ENCODE results near the gene ANKMY2. TPM values are rescaled to one million over a fixed set of nuclear protein-coding genes. Genes with fewer than 3 reads are reported as not detected.

ANKMY2 gene
- 18.2 TPM for total RNA-seq
- 13.1 TPM for polyA plus RNA-seq
- long read RNA-seq, donor 1, partial matches to known transcripts: 0 of 1 reads
- long read RNA-seq, donor 1, other reads (novel, unspliced or antisense): 0 of 1 reads
- long read RNA-seq, donor 2: 0 reads
- long read RNA-seq, donor 3, transcript ANKMY2-201 (10 exons, 2,555 nt): major isoform, 9 of 10 reads
- long read RNA-seq, donor 3, partial matches to known transcripts: 0 of 10 reads
- long read RNA-seq, donor 3, other reads (novel, unspliced or antisense): 0 of 10 reads
- long read RNA-seq, donor 4, partial matches to known transcripts: 0 of 2 reads
- long read RNA-seq, donor 4, other reads (novel, unspliced or antisense): 0 of 2 reads
- long read RNA-seq, donor 5, transcript ANKMY2-201 (10 exons, 2,555 nt): major isoform, 10 of 17 reads
- long read RNA-seq, donor 5, partial matches to known transcripts: 6 of 17 reads
- long read RNA-seq, donor 5, other reads (novel, unspliced or antisense): 0 of 17 reads
- long read RNA-seq, donor 6, partial matches to known transcripts: 0 of 3 reads
- long read RNA-seq, donor 6, other reads (novel, unspliced or antisense): 0 of 3 reads
- long read RNA-seq, donor 7, transcript ANKMY2-201 (10 exons, 2,555 nt): major isoform, 11 of 11 reads
- long read RNA-seq, donor 7, partial matches to known transcripts: 0 of 11 reads
- long read RNA-seq, donor 7, other reads (novel, unspliced or antisense): 0 of 11 reads
- long read RNA-seq, donor 8, partial matches to known transcripts: 0 of 1 reads
- long read RNA-seq, donor 8, other reads (novel, unspliced or antisense): 0 of 1 reads
- long read RNA-seq, donor 9, transcript ANKMY2-201 (10 exons, 2,555 nt): major isoform, 5 of 5 reads
- long read RNA-seq, donor 9, partial matches to known transcripts: 0 of 5 reads
- long read RNA-seq, donor 9, other reads (novel, unspliced or antisense): 0 of 5 reads
- long read RNA-seq, donor 10, transcript ANKMY2-201 (10 exons, 2,555 nt): major isoform, 10 of 10 reads
- long read RNA-seq, donor 10, partial matches to known transcripts: 0 of 10 reads
- long read RNA-seq, donor 10, other reads (novel, unspliced or antisense): 0 of 10 reads

- peak within 1 kb of the TSS; percentile 90 to 96 for H3K27ac ChIP-seq (ENCODE audit: low read depth in 1 of 2, low read length in 1 of 2)
- peak; percentile 81 to 96 (median 90) for DNase-seq (ENCODE audit: low read depth in 6 of 9, low spot score in 9 of 9)
- H3K4me1 ChIP-seq (ENCODE audit: control insufficient read depth in 2 of 2, insufficient read depth in 2 of 2, low read length in 2 of 2): peaks cover 8 to 16% of the 10 kb centered on the region in 2 donors
- no peaks in the 10 kb centered on the region for H3K27me3 ChIP-seq (ENCODE audit: control insufficient read depth in 2 of 2, insufficient read depth in 1 of 2, low read length in 1 of 2)
- no peaks in the 10 kb centered on the region for H3K9me3 ChIP-seq (ENCODE audit: control insufficient read depth in 2 of 2, insufficient read depth in 1 of 2, low read length in 1 of 2)
- peak within 1 kb of the TSS; percentile 72 to 79 for H3K4me3 ChIP-seq (ENCODE audit: low read length in 2 of 2)
- WGBS: under 1% methylated on average over 73 of the region's 73 CpGs
- H3K36me3 ChIP-seq (ENCODE audit: control insufficient read depth in 2 of 2, insufficient read depth in 2 of 2, low read length in 1 of 2): no peaks in the 10 kb centered on the region
Measured at GRCh38 chr7:16645593-16646471, at the start of gene ANKMY2, which contains the start of gene BZW2. TSS of gene ANKMY2 (minus strand) at chr7:16645754. CDS start at chr7:16645573, 181 bp downstream. TSS of gene BZW2 (plus strand) at chr7:16646181. CDS start at chr7:16665444, 19,263 bp downstream.

- DNase-seq (ENCODE audit: low read depth in 6 of 9, low spot score in 9 of 9): no peak
- Histone ChIP-seq H3K27ac (ENCODE audit: low read depth in 1 of 2, low read length in 1 of 2) (no peak overlapping the region), H3K4me1 (ENCODE audit: control insufficient read depth in 2 of 2, insufficient read depth in 2 of 2, low read length in 2 of 2) (no peaks in the 10 kb centered on the region), H3K36me3 (ENCODE audit: control insufficient read depth in 2 of 2, insufficient read depth in 2 of 2, low read length in 1 of 2) (peaks cover 12 to 66% of the 10 kb centered on the region in 2 donors), H3K27me3 (ENCODE audit: control insufficient read depth in 2 of 2, insufficient read depth in 1 of 2, low read length in 1 of 2) (no peaks in the 10 kb centered on the region), H3K4me3 (ENCODE audit: low read length in 2 of 2) (no peak overlapping the region), H3K9me3 (ENCODE audit: control insufficient read depth in 2 of 2, insufficient read depth in 1 of 2, low read length in 1 of 2) (no peaks in the 10 kb centered on the region)
- 97% methylated on average over 6 of the region's 6 CpGs for WGBS
Measured at GRCh38 chr7:16694806-16695205, 49.3 kb upstream of the ANKMY2 start.

- no peaks in the 10 kb centered on the region for H3K9me3 ChIP-seq (ENCODE audit: control insufficient read depth in 2 of 2, insufficient read depth in 1 of 2, low read length in 1 of 2)
- H3K4me3 ChIP-seq (ENCODE audit: low read length in 2 of 2): no peak overlapping the region
- H3K27me3 ChIP-seq (ENCODE audit: control insufficient read depth in 2 of 2, insufficient read depth in 1 of 2, low read length in 1 of 2): no peaks in the 10 kb centered on the region
- H3K27ac ChIP-seq (ENCODE audit: low read depth in 1 of 2, low read length in 1 of 2): no peak overlapping the region
- WGBS: 99% methylated on average over 2 of the region's 2 CpGs
- DNase-seq (ENCODE audit: low read depth in 6 of 9, low spot score in 9 of 9): no peak
- H3K4me1 ChIP-seq (ENCODE audit: control insufficient read depth in 2 of 2, insufficient read depth in 2 of 2, low read length in 2 of 2): no peaks in the 10 kb centered on the region
- peaks cover 12 to 61% of the 10 kb centered on the region in 2 donors for H3K36me3 ChIP-seq (ENCODE audit: control insufficient read depth in 2 of 2, insufficient read depth in 2 of 2, low read length in 1 of 2)
Measured at GRCh38 chr7:16693601-16694318, 48.2 kb upstream of the ANKMY2 start.

GRCh38 chr7:16691241-16691640, 45.7 kb upstream of the ANKMY2 start:
- peaks cover 0 to 37% of the 10 kb centered on the region in 2 donors for H3K36me3 ChIP-seq (ENCODE audit: control insufficient read depth in 2 of 2, insufficient read depth in 2 of 2, low read length in 1 of 2)
- no peak overlapping the region for H3K27ac ChIP-seq (ENCODE audit: low read depth in 1 of 2, low read length in 1 of 2)
- no peak overlapping the region for H3K4me3 ChIP-seq (ENCODE audit: low read length in 2 of 2)
- DNase-seq (ENCODE audit: low read depth in 6 of 9, low spot score in 9 of 9): no peak
- no peaks in the 10 kb centered on the region for H3K4me1 ChIP-seq (ENCODE audit: control insufficient read depth in 2 of 2, insufficient read depth in 2 of 2, low read length in 2 of 2)
- 98% methylated on average over 4 of the region's 4 CpGs for WGBS
- H3K9me3 ChIP-seq (ENCODE audit: control insufficient read depth in 2 of 2, insufficient read depth in 1 of 2, low read length in 1 of 2): no peaks in the 10 kb centered on the region
- no peaks in the 10 kb centered on the region for H3K27me3 ChIP-seq (ENCODE audit: control insufficient read depth in 2 of 2, insufficient read depth in 1 of 2, low read length in 1 of 2)

GRCh38 chr7:16688249-16688648, 42.7 kb upstream of the ANKMY2 start:
- no peak overlapping the region for H3K4me3 ChIP-seq (ENCODE audit: low read length in 2 of 2)
- H3K27me3 ChIP-seq (ENCODE audit: control insufficient read depth in 2 of 2, insufficient read depth in 1 of 2, low read length in 1 of 2): no peaks in the 10 kb centered on the region
- peaks cover 0 to 24% of the 10 kb centered on the region in 2 donors for H3K36me3 ChIP-seq (ENCODE audit: control insufficient read depth in 2 of 2, insufficient read depth in 2 of 2, low read length in 1 of 2)
- no peaks in the 10 kb centered on the region for H3K9me3 ChIP-seq (ENCODE audit: control insufficient read depth in 2 of 2, insufficient read depth in 1 of 2, low read length in 1 of 2)
- no peak for DNase-seq (ENCODE audit: low read depth in 6 of 9, low spot score in 9 of 9)
- 98% methylated on average over 2 of the region's 2 CpGs for WGBS
- H3K4me1 ChIP-seq (ENCODE audit: control insufficient read depth in 2 of 2, insufficient read depth in 2 of 2, low read length in 2 of 2): peaks cover 0 to 3% of the 10 kb centered on the region in 2 donors
- H3K27ac ChIP-seq (ENCODE audit: low read depth in 1 of 2, low read length in 1 of 2): no peak overlapping the region

- Histone ChIP-seq H3K36me3 (ENCODE audit: control insufficient read depth in 2 of 2, insufficient read depth in 2 of 2, low read length in 1 of 2) (peaks cover 3 to 22% of the 10 kb centered on the region in 2 donors), H3K9me3 (ENCODE audit: control insufficient read depth in 2 of 2, insufficient read depth in 1 of 2, low read length in 1 of 2) (no peaks in the 10 kb centered on the region), H3K27me3 (ENCODE audit: control insufficient read depth in 2 of 2, insufficient read depth in 1 of 2, low read length in 1 of 2) (no peaks in the 10 kb centered on the region), H3K27ac (ENCODE audit: low read depth in 1 of 2, low read length in 1 of 2) (no peak overlapping the region), H3K4me3 (ENCODE audit: low read length in 2 of 2) (no peak overlapping the region), H3K4me1 (ENCODE audit: control insufficient read depth in 2 of 2, insufficient read depth in 2 of 2, low read length in 2 of 2) (peaks cover 0 to 3% of the 10 kb centered on the region in 2 donors)
- DNase-seq (ENCODE audit: low read depth in 6 of 9, low spot score in 9 of 9): no peak
- WGBS: 98% methylated on average over 2 of the region's 2 CpGs
Measured at GRCh38 chr7:16685535-16685934, 40.0 kb upstream of the ANKMY2 start.

- peak in 4 of 9 donors; percentile 2 to 45 (median 17) for DNase-seq (ENCODE audit: low read depth in 6 of 9, low spot score in 9 of 9)
- Histone ChIP-seq H3K9me3 (ENCODE audit: control insufficient read depth in 2 of 2, insufficient read depth in 1 of 2, low read length in 1 of 2) (no peaks in the 10 kb centered on the region), H3K4me3 (ENCODE audit: low read length in 2 of 2) (no peak overlapping the region), H3K27ac (ENCODE audit: low read depth in 1 of 2, low read length in 1 of 2) (peak overlapping the region in 1 of 2 donors; percentile 2), H3K36me3 (ENCODE audit: control insufficient read depth in 2 of 2, insufficient read depth in 2 of 2, low read length in 1 of 2) (peaks cover 3 to 21% of the 10 kb centered on the region in 2 donors), H3K4me1 (ENCODE audit: control insufficient read depth in 2 of 2, insufficient read depth in 2 of 2, low read length in 2 of 2) (peaks cover 0 to 3% of the 10 kb centered on the region in 2 donors), H3K27me3 (ENCODE audit: control insufficient read depth in 2 of 2, insufficient read depth in 1 of 2, low read length in 1 of 2) (no peaks in the 10 kb centered on the region)
- 52% methylated on average over 2 of the region's 2 CpGs for WGBS
Measured at GRCh38 chr7:16684935-16685334, 39.4 kb upstream of the ANKMY2 start.
